Hematopoietic multipotent progenitor cell (in vitro differentiated cells): Measurements from ENCODE around the gene SCUBE2. TPM values are rescaled to one million over a fixed set of nuclear protein-coding genes. Genes with fewer than 3 reads are reported as not detected.

Experiments
- DNase-seq, 3 donors: peaks; one replicate each; pipeline ENCODE4 v3.0.0-alpha.2; 2011 to 2015; ENCODE audit warnings: low read depth in 2 of 3, low spot score in 2 of 3
- total RNA-seq: library from RNA; depleted of rRNA; stranded (reverse); fragments of >200 nt; gene quantifications from one replicate; pipeline ENCODE4 v1.2.3, GENCODE V29; 2012

The SCUBE2 gene
- total RNA-seq, 1 donor, result 0.27 TPM

DNA sequence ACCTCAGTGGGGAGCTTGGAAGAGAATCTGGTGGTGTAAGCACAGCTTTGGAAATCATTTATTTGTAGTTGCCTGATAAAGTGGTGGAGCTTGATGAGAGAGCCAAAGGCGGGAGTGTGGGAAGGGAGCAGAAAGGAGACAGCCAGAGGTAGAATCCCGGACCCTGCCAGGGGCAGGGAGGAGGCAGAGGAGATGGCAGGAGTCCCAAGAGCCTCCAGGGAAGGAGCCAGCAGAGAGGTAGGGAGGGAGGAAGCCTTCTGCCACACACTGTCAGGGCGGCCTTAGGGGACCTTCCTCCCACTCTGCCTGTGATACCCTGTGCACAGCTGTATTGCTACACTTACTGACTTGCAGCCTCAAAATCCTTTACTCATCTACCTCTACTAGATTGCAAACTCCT is 15.4 kb downstream of the SCUBE2 start:
- DNase-seq, result no peak

DNA sequence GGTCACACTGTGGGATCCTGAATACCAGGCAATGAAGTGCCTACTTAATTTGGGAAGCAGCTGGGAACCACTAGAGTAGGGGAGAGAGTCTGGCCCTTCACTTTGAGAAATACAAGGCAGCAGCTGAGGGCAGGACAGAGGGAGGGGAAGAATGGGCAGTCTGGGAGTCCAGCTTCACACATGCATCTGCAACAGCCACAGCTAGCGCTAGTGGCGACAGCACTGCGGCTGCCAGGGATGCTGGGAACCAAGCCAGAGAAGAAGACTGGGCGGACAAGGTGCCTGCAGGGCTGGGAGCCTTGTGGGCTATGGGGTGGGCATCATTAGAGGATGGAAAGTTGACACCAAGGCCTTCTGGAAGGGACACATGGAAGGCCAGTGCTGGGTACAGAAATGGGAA is 15.8 kb downstream of the SCUBE2 start:
- no peak for DNase-seq

DNA sequence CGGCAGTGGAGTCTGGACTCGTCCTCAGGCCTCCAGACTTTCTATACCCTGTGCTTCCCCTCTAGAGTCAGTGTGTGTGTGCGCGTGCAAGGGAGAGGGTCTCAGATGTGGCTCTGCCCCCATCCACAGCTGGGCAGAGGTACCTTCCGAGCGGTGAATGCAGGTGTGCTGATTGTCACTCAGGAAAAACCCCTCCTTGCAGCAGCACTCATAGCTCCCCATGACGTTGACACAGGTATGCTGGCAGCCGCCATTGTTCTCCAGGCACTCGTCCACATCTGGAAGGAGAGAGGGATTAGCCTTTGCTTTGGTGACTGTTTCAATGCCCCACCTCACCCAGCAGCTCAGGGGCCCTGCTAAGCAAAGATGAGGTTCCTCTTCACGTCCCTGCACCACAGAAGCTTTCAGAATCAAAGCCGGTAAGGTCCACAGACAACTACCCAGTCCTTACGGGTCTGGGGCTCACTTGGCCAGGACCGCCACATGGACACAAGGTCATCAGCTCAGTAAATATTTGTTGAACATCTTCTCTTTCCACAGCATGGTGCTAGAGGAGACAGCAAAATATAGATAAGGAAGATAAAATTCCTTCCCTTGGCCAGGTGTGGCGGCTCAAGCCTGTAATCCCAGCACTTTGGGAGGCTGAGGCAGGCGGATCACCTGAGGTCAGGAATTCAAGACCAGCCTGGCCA is 16.9 kb downstream of the SCUBE2 start:
- no peak for DNase-seq

DNA sequence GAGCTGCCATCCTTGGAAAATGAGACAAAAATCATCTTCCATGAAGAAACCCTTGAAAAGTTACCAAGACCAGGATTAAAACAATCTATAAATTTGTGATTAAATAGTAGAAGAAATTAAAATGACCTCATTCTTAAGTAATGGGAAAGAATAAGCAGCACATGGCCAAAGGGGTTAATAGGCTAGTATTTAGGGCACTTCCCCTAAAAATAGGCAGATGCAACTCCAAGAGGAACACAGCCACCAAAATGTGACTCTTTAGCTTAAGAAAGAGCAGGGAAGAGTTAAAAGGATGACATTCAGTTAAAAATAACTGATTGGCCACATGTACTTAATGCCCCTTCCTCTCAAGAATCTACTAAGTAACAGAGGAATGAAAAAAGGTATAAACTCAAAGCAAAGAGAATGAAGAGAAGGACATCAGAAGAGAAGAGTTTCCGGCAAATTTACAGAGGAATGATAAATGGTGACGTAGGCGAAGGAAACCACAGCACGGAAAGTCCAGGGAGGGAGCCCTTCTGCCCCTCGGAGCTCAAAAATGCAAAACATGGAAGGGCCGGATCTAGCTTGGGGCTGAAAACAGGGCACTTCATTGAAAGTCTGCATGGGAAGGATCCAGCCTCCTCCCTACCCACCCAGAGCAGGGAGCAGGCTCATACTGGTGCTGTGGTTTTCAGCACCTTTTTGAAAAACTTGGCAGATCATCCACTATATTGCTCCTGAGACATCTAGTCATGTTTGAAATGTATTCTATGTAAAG is 17.8 kb downstream of the SCUBE2 start:
- no peak for DNase-seq

DNA sequence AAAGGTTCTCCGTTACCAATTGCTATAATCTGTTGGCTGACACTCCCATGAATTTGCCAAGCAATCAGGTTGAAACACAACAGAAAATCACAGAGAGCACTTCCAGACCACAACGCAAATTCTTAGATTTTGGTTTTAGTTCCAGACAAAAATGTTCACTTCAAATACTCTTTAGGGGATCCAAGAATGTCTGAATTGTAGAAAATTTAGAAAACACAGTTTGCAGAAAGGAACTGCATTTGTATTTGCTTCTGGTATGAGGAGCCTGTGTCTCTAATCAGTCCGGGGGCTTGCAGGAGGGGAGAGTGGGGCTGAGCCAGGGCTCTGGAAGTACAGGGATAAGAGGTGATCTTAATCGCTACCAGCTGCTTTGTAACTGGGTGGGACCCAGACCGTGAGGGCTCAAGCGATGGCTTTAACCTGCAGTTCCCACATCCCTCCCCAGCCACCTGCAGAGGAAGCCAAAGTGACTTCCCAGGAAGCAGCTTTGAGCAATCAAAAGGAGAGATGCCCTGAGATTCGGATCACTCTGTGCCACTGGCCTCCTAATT is 18.7 kb downstream of the SCUBE2 start:
- DNase-seq, result no peak

DNA sequence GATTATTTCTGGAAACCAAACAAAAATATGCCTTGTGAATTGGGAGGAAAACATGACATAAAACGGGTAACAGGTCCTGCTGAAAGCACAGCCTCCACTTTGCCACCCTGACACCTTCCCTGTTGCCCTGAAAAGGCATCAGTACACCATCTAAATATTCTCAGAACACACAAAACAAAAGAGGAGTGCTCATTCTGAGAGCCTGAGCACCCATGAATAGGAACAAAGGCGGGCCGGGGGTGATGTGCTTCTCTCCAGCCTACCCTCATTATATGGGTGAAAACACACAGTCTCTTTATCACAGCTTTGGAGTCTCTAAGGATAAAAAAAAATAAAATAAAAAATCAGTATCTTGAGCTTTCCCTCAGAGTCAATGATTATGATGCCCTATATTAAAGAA is 19.7 kb downstream of the SCUBE2 start:
- no peak for DNase-seq

DNA sequence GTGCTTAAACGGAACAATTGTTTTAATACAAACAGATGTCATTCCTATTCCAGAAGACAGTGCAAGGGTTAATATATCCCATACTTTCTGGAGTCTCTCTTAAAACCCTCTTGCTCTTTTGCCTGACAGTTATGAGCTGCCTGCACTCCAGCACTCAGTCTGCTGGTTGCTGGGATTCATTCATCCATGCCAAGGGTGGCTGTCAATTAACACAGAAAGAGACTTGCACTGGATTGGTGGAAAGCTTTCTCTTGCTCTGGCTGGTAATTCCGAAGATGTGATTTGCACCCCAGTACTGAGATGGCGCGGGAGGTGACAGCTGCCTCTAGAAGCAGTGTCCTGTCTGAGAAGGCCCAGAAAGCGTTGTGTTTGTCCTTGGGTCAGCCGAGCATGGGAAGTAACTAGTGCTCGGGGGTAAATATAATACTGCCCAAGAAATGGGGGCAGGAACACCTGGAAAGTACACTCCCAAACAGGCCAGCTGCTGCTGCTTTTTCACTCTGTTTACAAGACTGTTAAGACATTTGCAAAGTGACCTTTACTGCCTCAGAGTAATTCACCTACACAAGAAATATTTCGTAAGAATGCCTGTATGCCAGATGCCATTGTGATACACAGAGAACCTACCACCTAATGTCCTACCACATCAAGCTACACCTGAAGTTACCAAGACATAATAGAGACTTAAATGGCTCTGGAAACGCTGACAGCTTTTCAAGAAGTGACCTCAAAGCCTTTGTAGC is 20.5 kb downstream of the SCUBE2 start:
- DNase-seq, result no peak

DNA sequence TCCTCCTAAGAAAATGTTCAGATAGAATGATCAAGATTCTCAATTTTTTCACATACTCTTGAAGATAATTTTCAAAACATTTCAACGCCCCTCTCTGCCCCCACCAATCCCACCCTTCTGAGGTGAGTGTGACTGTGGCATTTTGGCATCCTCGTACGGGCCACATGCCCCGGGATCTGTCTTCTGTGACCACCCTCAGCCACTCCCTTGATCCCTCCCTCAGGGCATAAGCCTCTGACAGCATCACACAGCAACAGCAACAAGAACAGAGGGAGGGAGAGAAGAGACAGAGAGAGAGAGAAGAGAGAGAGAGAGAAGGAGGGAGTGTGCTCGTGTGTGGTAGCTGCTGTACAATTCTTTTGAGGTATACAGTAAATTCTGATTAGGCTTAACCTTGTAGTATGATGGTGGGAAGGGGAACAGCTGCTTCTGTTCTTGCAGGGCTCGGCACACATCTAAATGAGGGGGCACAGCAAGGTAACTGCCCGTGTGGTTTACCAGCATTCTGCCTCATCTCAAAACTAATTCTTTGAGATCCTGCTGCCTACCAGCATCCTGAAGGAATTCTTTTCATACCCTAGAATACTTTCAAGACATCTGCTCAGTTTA is 21.4 kb downstream of the SCUBE2 start:
- no peak for DNase-seq

DNA sequence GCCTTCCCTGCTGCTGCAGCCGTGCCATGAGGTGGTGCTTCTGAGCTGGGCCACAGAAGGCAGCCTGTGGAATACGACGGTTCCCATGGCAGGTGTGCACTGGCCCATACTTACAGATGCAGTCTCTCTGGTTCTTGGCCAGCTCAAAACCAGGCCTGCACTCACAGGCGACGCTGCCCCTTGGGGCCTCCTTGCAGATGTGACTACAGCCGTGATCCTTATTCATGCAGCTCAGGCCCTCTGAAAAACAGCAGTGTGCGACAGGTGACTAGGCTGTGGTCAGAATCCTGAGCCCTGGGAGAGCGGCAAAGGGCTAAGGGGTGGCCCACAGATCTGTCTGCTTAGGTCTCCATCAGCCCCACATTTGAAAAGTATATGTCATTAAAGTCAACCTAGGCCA is 22.1 kb downstream of the SCUBE2 start:
- DNase-seq, result no peak

DNA sequence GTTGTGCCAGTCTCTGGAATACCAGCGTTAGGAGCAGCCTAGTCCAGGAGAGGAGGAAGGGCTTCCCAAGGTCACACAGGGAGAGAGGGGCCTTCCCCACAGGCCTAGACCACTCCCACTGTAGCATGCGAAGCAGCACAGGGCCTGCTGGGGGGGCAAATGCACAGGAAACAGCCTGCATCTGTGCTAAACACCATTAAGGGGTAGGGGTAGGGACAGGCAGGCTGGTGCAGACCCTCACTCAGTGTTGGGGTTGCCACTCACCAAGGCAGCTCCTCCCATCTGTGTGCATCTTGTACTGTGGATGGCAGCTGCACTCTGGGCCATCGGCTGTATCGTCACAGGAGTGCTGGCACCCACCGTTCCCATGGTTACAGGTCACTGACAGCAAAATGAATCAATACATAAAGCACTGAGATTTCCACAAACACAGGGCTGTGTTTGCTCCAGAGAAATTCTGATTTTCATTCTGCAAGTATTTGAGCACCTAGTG is 24.9 kb downstream of the SCUBE2 start:
- DNase-seq, result no peak

DNA sequence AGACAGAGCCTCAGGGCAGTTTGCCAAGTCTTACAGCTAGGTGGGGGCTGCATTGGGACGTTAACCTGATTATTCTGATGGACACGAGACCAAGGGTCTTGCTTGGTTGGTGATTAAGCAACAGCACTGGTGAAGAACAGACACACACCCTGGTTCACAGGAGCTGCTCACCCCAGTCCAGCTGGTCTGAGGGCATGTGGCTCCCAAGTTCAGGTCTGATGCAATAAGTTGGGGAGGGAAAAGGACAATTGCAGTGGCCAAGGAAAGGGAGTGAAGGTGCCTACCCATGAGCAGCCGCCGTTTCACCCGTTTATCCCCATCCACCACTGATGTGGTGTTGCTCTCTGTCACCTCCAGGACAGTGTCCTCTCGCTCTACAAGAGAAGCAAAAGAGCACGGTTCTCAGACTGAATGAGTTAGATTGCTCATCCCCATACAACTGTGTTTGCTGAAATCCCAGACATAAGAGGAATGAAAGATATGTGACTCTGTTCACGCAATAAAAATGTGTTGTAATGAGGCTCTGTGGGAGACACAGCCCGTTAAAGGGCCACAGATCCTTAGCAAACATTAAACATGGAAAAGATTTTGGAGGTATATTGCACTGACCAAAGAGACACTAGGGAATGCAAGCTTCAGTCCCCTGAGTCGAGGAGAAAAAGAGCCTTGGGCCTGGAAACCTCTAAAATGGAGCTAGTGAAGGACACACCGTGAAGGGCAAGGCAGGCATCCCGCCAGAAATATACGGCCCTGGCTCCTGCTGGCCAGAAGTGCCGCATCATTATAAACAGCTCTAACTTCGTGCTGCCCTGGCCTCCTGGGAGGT is 25.6 kb downstream of the SCUBE2 start:
- DNase-seq, result no peak

DNA sequence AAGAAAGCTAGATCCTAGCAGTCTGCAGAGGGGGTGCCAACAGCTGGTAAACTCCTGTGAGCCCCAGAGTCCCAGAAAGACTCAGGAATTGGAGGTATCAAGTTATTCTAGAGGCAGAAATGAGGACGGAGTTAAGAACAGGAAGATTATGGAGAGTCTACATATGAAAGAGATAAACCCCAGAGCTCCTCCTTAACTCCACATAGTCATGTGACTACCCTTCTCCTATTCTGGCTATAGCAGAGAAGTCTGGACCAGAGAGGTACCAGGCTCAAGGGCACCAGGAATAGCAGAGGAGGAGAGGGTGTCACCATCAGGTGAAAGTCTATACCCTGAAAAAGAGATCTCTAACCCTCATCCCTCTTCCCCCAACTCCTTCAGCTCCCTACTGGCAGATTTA is 29.6 kb downstream of the SCUBE2 start:
- DNase-seq, result no peak

DNA sequence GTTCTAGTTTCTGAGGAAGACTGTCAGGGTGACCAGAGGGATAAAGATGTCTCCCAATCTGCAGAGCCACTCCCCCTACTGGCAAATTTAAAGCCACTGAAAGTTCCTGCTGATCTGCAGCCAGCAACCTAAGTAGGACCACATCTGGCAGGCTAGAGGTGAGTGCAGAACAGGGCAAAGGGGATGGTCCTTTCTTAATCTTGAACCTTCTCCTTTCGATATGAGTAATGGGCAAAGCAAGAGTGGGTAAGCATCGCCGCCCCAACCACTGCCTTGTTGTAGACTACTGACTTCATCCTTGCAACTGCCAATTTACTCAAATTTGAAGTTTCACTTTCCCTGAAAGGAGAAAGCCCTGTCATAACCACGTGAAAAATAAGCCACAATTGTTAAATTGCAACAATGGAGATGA is 30.7 kb downstream of the SCUBE2 start:
- peak in 2 of 3 donors; percentile 17 to 69 for DNase-seq

DNA sequence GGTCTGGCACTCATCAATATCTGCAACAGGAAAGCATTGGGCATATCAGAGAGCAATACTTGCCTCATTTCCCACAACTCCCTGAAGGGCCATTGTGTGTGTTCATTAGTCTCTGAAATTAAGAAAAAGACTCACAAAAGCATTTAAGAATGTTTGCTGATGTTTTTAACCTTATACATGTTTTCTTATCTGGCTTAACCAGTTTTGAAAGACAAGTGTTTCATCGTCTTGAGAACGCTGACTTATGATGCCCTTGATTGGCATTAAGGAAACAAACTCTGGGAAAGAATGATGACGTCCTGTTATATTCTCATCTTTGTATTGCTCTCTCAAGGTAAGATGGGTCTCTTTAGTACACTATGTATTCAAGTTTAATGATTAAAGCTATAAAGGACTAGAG is 32.0 kb downstream of the SCUBE2 start:
- no peak for DNase-seq

DNA sequence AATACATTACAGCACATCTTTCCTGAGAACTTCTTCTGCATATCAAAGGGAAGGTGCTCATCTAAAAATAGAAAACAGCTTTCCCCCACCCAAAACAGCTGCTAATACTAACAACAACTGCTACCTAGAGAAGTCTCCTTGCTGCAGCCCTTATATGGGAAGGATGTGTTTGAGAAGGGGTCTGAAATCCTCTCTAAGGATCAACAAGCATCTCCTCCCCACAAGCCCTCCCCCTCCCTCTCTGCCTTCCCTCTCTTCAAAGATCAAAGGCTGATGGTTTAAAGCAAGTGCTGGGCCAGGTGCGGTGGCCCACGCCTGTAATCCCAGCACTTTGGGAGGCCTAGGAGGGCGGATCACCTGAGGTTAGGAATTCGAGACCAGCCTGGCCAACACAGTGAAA is 33.5 kb downstream of the SCUBE2 start:
- no peak for DNase-seq

DNA sequence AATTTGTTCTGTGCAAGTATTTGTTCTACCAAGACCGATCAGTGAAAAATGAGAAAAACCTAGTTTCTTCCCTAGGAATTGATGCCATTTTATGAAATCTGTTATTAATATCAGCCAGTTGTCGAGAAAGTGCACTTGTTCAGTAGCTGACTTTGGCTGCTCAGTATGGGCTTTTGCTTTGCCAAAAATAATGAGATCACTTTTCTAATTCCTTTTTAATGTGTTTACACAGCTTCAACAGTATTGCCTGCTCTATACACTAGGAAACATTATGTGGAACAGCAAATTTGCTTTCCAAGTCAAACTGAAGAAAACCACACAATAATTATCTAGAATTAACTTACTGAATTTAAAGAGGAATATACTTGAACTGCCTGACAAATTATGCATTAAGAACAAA is 34.4 kb downstream of the SCUBE2 start:
- no peak for DNase-seq

DNA sequence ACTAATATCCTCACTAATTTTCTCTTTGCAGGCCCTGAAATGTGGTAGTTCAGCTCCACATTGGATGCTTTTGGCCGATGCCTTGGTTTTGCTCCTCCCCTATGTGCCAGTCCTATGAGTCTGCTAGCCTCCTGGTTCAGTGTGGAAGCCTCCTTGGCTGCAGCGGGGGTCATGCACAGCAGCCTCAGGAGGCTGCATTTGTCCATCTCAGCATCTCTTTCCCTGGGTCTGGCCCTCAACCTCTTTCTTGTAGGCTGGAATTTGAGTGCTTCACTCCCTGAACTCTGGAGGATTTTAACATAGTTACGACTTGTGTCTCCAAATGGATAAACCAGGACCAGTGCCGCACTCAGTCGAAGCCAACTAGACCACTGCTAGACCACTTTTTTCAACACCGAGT is 34.9 kb downstream of the SCUBE2 start:
- DNase-seq, result no peak

DNA sequence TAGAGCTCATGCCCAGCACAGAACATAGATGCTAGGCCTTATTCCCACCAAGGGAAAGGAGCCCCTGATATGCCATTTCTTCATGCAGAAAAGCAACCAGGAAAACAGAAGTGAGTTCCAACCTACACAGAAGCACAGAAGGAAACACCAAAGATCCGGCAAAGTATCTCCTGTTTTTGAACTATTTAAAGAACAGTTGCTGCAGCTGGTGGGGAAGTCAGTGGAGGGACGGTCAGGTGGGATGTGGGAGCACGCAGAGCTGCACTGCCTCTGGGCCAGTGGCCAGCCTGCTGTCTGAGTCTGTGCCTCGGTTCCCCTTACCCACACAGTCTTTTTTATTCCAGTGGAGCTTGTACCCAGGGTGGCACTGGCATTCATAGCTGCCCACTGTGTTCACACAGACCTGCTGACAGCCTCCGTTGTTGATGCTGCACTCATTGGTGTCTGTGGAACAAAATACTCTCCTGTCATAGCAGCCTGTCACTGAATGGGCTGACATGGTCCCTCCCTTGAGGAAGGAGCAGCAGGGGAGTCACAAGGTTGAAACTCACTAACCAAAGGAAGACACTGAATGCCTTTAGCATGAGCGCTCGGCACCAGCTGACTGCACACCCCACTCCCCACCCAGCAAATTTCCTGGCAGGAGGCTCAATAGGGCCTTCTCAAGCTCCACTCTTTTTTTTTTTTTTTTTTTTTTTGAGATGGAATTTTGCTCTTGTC is 37.9 kb downstream of the SCUBE2 start:
- peak in 1 of 3 donors; percentile 27 for DNase-seq

DNA sequence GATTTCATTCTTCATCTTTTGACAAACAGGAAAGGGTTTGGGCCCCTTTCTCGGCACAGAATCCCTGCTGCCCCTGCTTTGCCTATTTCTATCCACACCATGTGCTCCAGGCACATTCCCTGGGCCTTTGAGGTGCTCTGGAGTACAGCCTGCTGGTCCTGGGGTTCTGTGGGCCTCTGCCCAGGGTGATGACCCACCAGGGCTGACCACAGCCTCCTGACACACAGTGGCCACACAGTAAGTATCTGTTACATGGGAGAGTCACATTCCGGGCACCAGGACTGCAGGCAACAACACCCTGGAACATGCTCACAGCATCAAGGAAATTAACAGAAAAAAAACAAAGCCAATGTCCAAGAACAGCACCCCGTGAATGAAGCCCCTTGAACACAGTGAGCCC is 39.1 kb downstream of the SCUBE2 start:
- no peak for DNase-seq
